ENCODE data around the gene PRSS27. TPM values are rescaled to one million over a fixed set of nuclear protein-coding genes. Genes with fewer than 3 reads are reported as not detected.

PRSS27 gene
- total and polyA plus RNA-seq, 2 donors (not counting 1 experiment from before 2014, with no cell fraction given): 2.1 to 2.4 TPM

DNA sequence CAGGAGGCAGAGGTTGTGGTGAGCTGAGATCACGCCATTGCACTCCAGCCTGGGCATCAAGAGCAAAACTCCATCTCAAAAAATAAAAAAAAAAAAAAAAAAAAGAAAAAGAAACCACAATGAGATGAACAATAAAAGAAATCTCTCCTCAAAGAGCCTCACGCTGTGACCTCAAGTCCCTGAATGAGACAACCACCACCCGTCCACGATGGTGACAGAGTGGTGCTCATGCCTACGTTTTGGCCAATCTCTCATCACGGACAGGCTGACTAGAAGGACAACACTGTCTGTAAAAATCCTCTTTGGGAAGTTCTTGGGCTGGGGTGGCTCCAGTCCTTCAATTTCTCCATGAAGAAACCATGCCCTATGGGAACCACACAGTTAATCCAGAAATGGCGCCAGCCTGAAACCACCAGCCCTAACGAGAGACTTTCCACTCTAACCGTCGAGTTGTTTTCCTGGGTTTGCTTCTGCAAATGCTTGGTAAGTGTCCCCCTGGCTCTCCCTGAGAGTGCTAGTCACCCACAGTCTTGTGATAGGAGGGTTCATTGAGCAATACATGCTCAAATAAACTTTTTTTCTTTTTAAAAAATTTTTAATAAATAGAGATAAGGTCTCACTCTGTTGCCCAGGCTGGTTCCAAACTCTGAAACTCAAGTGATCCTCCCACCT, 15.0 kb upstream of the PRSS27 start:
- no peak overlapping the region for H3K9ac ChIP-seq (ENCODE audit: low read length)
- Mint-ChIP-seq H3K27ac (no peak overlapping the region), H3K4me1 (no peaks in the 10 kb centered on the region), H3K4me3 (no peak overlapping the region), H3K9me3 (ENCODE audit: insufficient read depth) (no peaks in the 10 kb centered on the region), H3K27me3 (peaks cover 6% of the 10 kb centered on the region)
- no peaks in the 10 kb centered on the region for H3K9me3 ChIP-seq (ENCODE audit: control extremely low read depth in 1 of 3, control insufficient read depth in 2 of 3, insufficient read depth in 1 of 3, low read length in 2 of 3)
- H3K79me2 ChIP-seq (ENCODE audit: control insufficient read depth, insufficient read depth, low read length): no peaks in the 10 kb centered on the region
- ATAC-seq (ENCODE audit: low read depth) (no peak), DNase-seq (no peak)
- peaks cover 0 to 6% (median 0%) of the 10 kb centered on the region in 4 experiments for H3K27me3 ChIP-seq (replicated peaks in 1 of 4; ENCODE audit: control extremely low read depth in 1 of 4, control insufficient read depth in 3 of 4, insufficient read depth in 4 of 4, low read length in 3 of 4)
- no peak overlapping the region for H3K27ac ChIP-seq (ENCODE audit: low read length in 2 of 2)
- ChIA-PET POLR2A (no interaction called here), CTCF (no interaction called here)
- H3K4me1 ChIP-seq (ENCODE audit: control insufficient read depth in 2 of 2, insufficient read depth in 2 of 2, low read length in 2 of 2): no peaks in the 10 kb centered on the region
- no peaks in the 10 kb centered on the region for H3K36me3 ChIP-seq (replicated peaks in 1 of 2; ENCODE audit: control extremely low read depth in 1 of 2, control insufficient read depth in 1 of 2, extremely low read depth in 1 of 2, insufficient read depth in 2 of 2, low read length in 1 of 2)
- no peak overlapping the region for H3K4me3 ChIP-seq (ENCODE audit: control extremely low read depth in 1 of 5, extremely low read depth in 1 of 5, insufficient read depth in 1 of 5, low read depth in 2 of 5, low read length in 4 of 5)
- no peak overlapping the region for H3K4me2 ChIP-seq (replicated peaks; ENCODE audit: low read depth, low read length, poor library complexity, severe bottlenecking)
- intact Hi-C loops (cut with micrococcal nuclease): no loop called here
- WGBS (ENCODE audit: insufficient coverage): 88% methylated on average over 6 of the region's 10 CpGs
- H4K20me1 ChIP-seq (ENCODE audit: control insufficient read depth, insufficient read depth, low read length, poor library complexity, severe bottlenecking): no peaks in the 10 kb centered on the region
- no peak overlapping the region for H2AFZ ChIP-seq (ENCODE audit: insufficient read depth, low read depth, low read length, poor library complexity, severe bottlenecking)
- no peak for TF ChIP-seq EZH2 (IDR thresholded peaks at IDR 0.05; ENCODE audit: borderline replicate concordance, insufficient read depth, low read depth, low read length, poor library complexity, severe bottlenecking)
- TF ChIP-seq, protein P1, sequence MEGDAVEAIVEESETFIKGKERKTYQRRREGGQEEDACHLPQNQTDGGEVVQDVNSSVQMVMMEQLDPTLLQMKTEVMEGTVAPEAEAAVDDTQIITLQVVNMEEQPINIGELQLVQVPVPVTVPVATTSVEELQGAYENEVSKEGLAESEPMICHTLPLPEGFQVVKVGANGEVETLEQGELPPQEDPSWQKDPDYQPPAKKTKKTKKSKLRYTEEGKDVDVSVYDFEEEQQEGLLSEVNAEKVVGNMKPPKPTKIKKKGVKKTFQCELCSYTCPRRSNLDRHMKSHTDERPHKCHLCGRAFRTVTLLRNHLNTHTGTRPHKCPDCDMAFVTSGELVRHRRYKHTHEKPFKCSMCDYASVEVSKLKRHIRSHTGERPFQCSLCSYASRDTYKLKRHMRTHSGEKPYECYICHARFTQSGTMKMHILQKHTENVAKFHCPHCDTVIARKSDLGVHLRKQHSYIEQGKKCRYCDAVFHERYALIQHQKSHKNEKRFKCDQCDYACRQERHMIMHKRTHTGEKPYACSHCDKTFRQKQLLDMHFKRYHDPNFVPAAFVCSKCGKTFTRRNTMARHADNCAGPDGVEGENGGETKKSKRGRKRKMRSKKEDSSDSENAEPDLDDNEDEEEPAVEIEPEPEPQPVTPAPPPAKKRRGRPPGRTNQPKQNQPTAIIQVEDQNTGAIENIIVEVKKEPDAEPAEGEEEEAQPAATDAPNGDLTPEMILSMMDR (IDR thresholded peaks at IDR 0.05): no peak

DNA sequence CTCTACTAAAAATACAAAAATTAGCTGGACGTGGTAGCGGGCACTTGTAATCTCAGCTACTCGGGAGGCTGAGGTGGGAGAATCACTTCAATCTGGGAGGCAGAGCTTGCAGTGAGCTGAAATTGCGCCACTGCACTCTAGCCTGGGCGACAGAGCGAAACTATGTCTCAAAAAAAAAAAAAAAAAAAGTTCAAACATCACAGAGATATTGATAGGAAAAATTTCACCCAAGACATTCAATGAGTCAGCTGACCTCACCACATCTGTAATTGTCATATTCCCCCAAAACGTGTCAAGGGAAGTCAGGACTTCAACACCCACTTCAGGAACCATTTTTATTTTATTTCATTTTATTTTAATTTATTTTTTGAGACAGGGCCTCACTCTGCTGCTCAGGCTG, 8.0 kb upstream of the PRSS27 start:
- Mint-ChIP-seq H3K27ac (no peak overlapping the region), H3K27me3 (peaks cover 15% of the 10 kb centered on the region), H3K4me3 (no peak overlapping the region), H3K9me3 (ENCODE audit: insufficient read depth) (no peaks in the 10 kb centered on the region), H3K4me1 (no peaks in the 10 kb centered on the region)
- H3K36me3 ChIP-seq (replicated peaks in 1 of 2; ENCODE audit: control extremely low read depth in 1 of 2, control insufficient read depth in 1 of 2, extremely low read depth in 1 of 2, insufficient read depth in 2 of 2, low read length in 1 of 2): no peaks in the 10 kb centered on the region
- H3K9me3 ChIP-seq (ENCODE audit: control extremely low read depth in 1 of 3, control insufficient read depth in 2 of 3, insufficient read depth in 1 of 3, low read length in 2 of 3): no peaks in the 10 kb centered on the region
- intact Hi-C loops (cut with micrococcal nuclease): no loop called here
- H3K79me2 ChIP-seq (ENCODE audit: control insufficient read depth, insufficient read depth, low read length): no peaks in the 10 kb centered on the region
- TF ChIP-seq EZH2 (IDR thresholded peaks at IDR 0.05; ENCODE audit: borderline replicate concordance, insufficient read depth, low read depth, low read length, poor library complexity, severe bottlenecking): no peak
- TF ChIP-seq, protein P1 (IDR thresholded peaks at IDR 0.05): no peak
- H3K27ac ChIP-seq (ENCODE audit: low read length in 2 of 2): no peak overlapping the region
- H4K20me1 ChIP-seq (ENCODE audit: control insufficient read depth, insufficient read depth, low read length, poor library complexity, severe bottlenecking): no peaks in the 10 kb centered on the region
- H3K9ac ChIP-seq (ENCODE audit: low read length): no peak overlapping the region
- WGBS (ENCODE audit: insufficient coverage): no CpG with 5 or more reads among the region's 7 CpGs
- H3K4me3 ChIP-seq (ENCODE audit: control extremely low read depth in 1 of 5, extremely low read depth in 1 of 5, insufficient read depth in 1 of 5, low read depth in 2 of 5, low read length in 4 of 5): no peak overlapping the region
- no peak overlapping the region for H3K4me2 ChIP-seq (replicated peaks; ENCODE audit: low read depth, low read length, poor library complexity, severe bottlenecking)
- ATAC-seq (ENCODE audit: low read depth) (no peak), DNase-seq (no peak)
- no peaks in the 10 kb centered on the region for H3K4me1 ChIP-seq (ENCODE audit: control insufficient read depth in 2 of 2, insufficient read depth in 2 of 2, low read length in 2 of 2)
- POLR2A ChIA-PET: no interaction called here
- peaks cover 0 to 12% (median 4%) of the 10 kb centered on the region in 4 experiments for H3K27me3 ChIP-seq (replicated peaks in 1 of 4; ENCODE audit: control extremely low read depth in 1 of 4, control insufficient read depth in 3 of 4, insufficient read depth in 4 of 4, low read length in 3 of 4)
- CTCF ChIA-PET: no interaction called here
- no peak overlapping the region for H2AFZ ChIP-seq (ENCODE audit: insufficient read depth, low read depth, low read length, poor library complexity, severe bottlenecking)

All from B cell (primary cell).